Lower leg skin (tissue), 4 donors: ENCODE data around the gene TOX2. TPM values are rescaled to one million over a fixed set of nuclear protein-coding genes. Genes with fewer than 3 reads are reported as not detected.

Source experiments
- DNase-seq, 2 donors: peaks; one replicate each; pipeline ENCODE4 v3.0.0-alpha.2; 2019; ENCODE audit warnings: low spot score in 2 of 2
- H3K4me3 ChIP-seq: fragments of 200-600 bp; sonication (generic); 2 replicates; pipeline ENCODE4 v1.5.1; 2017; ENCODE audit warnings: mild to moderate bottlenecking, low read depth; ENCODE audit not compliant: poor library complexity, severe bottlenecking
- POLR2A ChIP-seq, 2 donors: fragments of 450-650 bp; IDR thresholded peaks; one replicate each; pipeline ENCODE4 v1.6.1; 2016 to 2017; ENCODE audit warnings: antibody characterized with exemption in 2 of 2, mild to moderate bottlenecking in 1 of 2, moderate library complexity in 1 of 2
- WGBS, 2 donors: methylation state at CpG; one replicate each; pipeline ENCODE4 v1.1.5; 2018; 5-methylcytosine and 5-hydroxymethylcytosine counted together
- intact Hi-C: fragments of 100-400 bp; cut with DNase I; formaldehyde crosslinking; loops from one replicate; pipeline ENCODE4 v1.15.0; 2023; ENCODE audit warnings: low total_unique reads
- total RNA-seq, 4 donors: library from RNA; depleted of rRNA; stranded (reverse); fragments of >200 nt; gene quantifications; one replicate each; pipeline ENCODE4 v1.1.0, GENCODE V29; 2016
- TF ChIP-seq, protein P1 (sequence below), 3 donors: fragments of 450-650 bp; IDR thresholded peaks; one replicate each; pipeline ENCODE4 v1.5.1; 2016; ENCODE audit warnings: antibody characterized with exemption in 3 of 3, mild to moderate bottlenecking in 3 of 3, moderate library complexity in 2 of 3

The TOX2 gene
- total RNA-seq, 4 donors from 2014 or later: 1.8 to 5.2 (median 1.9) TPM

GRCh38 chr20:43977962-43978361, 63.3 kb downstream of the TOX2 start:
- no peak overlapping the region for H3K4me3 ChIP-seq
- no peak for DNase-seq
- intact Hi-C loops: no loop called here
- TF ChIP-seq, protein P1, sequence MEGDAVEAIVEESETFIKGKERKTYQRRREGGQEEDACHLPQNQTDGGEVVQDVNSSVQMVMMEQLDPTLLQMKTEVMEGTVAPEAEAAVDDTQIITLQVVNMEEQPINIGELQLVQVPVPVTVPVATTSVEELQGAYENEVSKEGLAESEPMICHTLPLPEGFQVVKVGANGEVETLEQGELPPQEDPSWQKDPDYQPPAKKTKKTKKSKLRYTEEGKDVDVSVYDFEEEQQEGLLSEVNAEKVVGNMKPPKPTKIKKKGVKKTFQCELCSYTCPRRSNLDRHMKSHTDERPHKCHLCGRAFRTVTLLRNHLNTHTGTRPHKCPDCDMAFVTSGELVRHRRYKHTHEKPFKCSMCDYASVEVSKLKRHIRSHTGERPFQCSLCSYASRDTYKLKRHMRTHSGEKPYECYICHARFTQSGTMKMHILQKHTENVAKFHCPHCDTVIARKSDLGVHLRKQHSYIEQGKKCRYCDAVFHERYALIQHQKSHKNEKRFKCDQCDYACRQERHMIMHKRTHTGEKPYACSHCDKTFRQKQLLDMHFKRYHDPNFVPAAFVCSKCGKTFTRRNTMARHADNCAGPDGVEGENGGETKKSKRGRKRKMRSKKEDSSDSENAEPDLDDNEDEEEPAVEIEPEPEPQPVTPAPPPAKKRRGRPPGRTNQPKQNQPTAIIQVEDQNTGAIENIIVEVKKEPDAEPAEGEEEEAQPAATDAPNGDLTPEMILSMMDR (IDR thresholded peaks at IDR 0.05): no peak
- TF ChIP-seq POLR2A (IDR thresholded peaks at IDR 0.05): no peak
- 64 to 77% methylated on average over 3 of the region's 3 CpGs for WGBS, 2 donors

- intact Hi-C loops: no loop called here
- no peak overlapping the region for H3K4me3 ChIP-seq
- 77 to 78% methylated on average over 4 of the region's 4 CpGs for WGBS, 2 donors
- TF ChIP-seq POLR2A (IDR thresholded peaks at IDR 0.05): no peak
- TF ChIP-seq, protein P1 (IDR thresholded peaks at IDR 0.05): no peak
- DNase-seq: no peak
Measured at GRCh38 chr20:43979576-43980105, 65.0 kb downstream of the TOX2 start.

- WGBS, 2 donors: 72 to 77% methylated on average over 4 of the region's 4 CpGs
- DNase-seq: no peak
- no peak overlapping the region for H3K4me3 ChIP-seq
- no peak for TF ChIP-seq POLR2A (IDR thresholded peaks at IDR 0.05)
- TF ChIP-seq, protein P1 (IDR thresholded peaks at IDR 0.05): no peak
- intact Hi-C loops: no loop called here
Measured at GRCh38 chr20:43981540-43981939, 66.9 kb downstream of the TOX2 start.

- DNase-seq: no peak
- TF ChIP-seq, protein P1 (IDR thresholded peaks at IDR 0.05): no peak
- no peak for TF ChIP-seq POLR2A (IDR thresholded peaks at IDR 0.05)
- intact Hi-C loops: no loop called here
- 80 to 88% methylated on average over 2 of the region's 2 CpGs for WGBS, 2 donors
- no peak overlapping the region for H3K4me3 ChIP-seq
Measured at GRCh38 chr20:43982016-43982415, 67.4 kb downstream of the TOX2 start.

GRCh38 chr20:43982886-43983285, 68.2 kb downstream of the TOX2 start:
- no peak overlapping the region for H3K4me3 ChIP-seq
- no peak for TF ChIP-seq POLR2A (IDR thresholded peaks at IDR 0.05)
- TF ChIP-seq, protein P1 (IDR thresholded peaks at IDR 0.05): no peak
- intact Hi-C loops: no loop called here
- 91 to 92% methylated on average over 5 of the region's 5 CpGs for WGBS, 2 donors
- no peak for DNase-seq

- TF ChIP-seq POLR2A (IDR thresholded peaks at IDR 0.05): no peak
- TF ChIP-seq, protein P1 (IDR thresholded peaks at IDR 0.05): no peak
- intact Hi-C loops: no loop called here
- H3K4me3 ChIP-seq: no peak overlapping the region
- 90 to 94% methylated on average over 5 of the region's 5 CpGs for WGBS, 2 donors
- DNase-seq: no peak
Measured at GRCh38 chr20:43983359-43983758, 68.7 kb downstream of the TOX2 start.
